AG09309 (cell line): ENCODE data around the gene NFKBIE.

ENCODE experiments used
- DNase-seq: peaks from one replicate; pipeline ENCODE4 v3.0.0-alpha.2; 2010; ENCODE audit warnings: low read depth
- H3K4me3 ChIP-seq: 2 replicates; pipeline ENCODE4 v1.5.1; 2011; ENCODE audit warnings: mild to moderate bottlenecking, low read depth, low read length, moderate library complexity; ENCODE audit not compliant: control insufficient read depth
- TF ChIP-seq, protein P1 (sequence below): IDR thresholded peaks from 2 replicates; pipeline ENCODE4 v1.5.1; 2011; ENCODE audit warnings: mild to moderate bottlenecking, low read depth, low read length, inconsistent platforms; ENCODE audit not compliant: insufficient read depth, control insufficient read depth; ENCODE audit errors: missing control alignments

The NFKBIE gene

DNA sequence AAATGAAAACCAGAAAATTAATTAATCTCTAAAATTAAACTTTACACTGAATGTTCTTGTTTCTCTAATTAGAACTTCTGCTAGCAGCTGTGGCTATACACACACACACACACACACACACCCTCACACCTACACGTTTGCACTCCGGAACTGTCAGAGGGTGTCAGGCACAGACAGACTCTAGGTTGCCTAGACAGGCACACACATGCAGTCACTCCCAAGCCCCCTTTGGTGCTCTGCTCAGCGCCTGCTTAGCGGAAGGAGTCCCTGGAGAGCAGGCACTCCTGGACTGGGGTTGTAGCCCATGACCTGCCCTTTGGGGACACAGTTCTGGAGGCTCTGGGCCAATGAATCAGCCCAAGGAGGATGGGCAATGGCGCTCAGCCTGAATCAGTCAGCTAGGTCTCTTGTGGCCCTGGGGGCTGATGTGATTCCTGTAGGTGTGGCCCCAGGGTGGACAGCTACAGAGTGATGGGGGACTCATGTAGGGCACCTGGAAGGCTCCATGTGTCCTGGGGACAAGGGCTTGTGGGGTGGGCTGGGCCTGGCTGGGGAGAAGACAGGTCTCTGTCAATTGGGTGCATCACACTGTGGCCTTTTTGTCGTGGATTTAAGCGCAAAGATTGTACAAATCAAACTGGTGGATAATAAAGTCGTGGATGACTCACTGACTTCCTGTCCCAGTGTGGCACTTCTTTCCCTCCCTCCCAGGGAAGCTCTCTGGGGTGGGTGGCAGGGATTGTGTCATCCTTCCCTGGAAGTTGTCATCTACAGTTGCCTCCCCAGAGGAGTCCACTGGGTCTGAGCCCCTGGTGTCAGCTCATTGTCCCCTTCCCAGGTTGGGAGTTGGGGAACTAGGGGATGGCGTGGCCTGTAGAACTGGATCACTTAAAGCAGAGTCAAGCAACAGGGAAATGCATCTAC is 13.7 kb upstream of the NFKBIE start:
- no peak overlapping the region for H3K4me3 ChIP-seq
- TF ChIP-seq, protein P1, sequence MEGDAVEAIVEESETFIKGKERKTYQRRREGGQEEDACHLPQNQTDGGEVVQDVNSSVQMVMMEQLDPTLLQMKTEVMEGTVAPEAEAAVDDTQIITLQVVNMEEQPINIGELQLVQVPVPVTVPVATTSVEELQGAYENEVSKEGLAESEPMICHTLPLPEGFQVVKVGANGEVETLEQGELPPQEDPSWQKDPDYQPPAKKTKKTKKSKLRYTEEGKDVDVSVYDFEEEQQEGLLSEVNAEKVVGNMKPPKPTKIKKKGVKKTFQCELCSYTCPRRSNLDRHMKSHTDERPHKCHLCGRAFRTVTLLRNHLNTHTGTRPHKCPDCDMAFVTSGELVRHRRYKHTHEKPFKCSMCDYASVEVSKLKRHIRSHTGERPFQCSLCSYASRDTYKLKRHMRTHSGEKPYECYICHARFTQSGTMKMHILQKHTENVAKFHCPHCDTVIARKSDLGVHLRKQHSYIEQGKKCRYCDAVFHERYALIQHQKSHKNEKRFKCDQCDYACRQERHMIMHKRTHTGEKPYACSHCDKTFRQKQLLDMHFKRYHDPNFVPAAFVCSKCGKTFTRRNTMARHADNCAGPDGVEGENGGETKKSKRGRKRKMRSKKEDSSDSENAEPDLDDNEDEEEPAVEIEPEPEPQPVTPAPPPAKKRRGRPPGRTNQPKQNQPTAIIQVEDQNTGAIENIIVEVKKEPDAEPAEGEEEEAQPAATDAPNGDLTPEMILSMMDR: no peak
- no peak for DNase-seq

- no peak for DNase-seq
- no peak overlapping the region for H3K4me3 ChIP-seq
- TF ChIP-seq, protein P1: no peak
Measured at GRCh38 chr6:44278315-44278714, 13.0 kb upstream of the NFKBIE start.

DNA sequence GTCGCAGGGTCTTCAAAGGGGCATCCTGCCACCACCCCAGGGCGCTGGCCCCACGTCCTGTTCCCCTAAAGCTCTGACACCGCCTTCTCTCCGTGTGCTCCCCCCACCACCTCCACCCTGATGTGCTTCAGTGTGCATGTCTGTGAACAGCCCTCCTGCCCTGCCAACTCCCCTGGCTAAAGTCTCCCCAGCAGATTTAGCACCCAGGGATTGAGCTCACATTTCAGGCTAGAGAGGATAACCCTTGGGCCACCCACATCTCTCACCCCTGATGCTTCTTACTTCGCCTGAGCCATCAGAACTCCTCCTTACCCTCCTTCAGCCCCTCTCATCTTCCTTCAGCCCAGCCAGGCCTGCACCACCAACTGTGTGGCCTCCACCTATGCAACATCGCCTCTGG is 12.4 kb upstream of the NFKBIE start:
- no peak overlapping the region for H3K4me3 ChIP-seq
- DNase-seq: no peak
- TF ChIP-seq, protein P1: no peak

- TF ChIP-seq, protein P1: no peak
- no peak overlapping the region for H3K4me3 ChIP-seq
- no peak for DNase-seq
Measured at GRCh38 chr6:44276667-44277640, 11.6 kb upstream of the NFKBIE start.

- TF ChIP-seq, protein P1: no peak
- no peak overlapping the region for H3K4me3 ChIP-seq
- no peak for DNase-seq
Measured at GRCh38 chr6:44275749-44276648, 10.6 kb upstream of the NFKBIE start.

- TF ChIP-seq, protein P1: no peak
- DNase-seq: no peak
- no peak overlapping the region for H3K4me3 ChIP-seq
Measured at GRCh38 chr6:44275271-44275748, 10.0 kb upstream of the NFKBIE start.
